PC-9 (cell line): ENCODE results near the gene ZNF512B. TPM values are rescaled to one million over a fixed set of nuclear protein-coding genes. Genes with fewer than 3 reads are reported as not detected.

ENCODE experiments used
- BruUV-seq: library from RNA; stranded (reverse); fragments of 400-500 nt; replicated peaks from 2 replicates; lab custom pipeline; 2021; lab: Mats Ljungman, UMichigan
- CTCF ChIA-PET: fragments of 300-600 bp; sonication (Branson Sonifier 250); formaldehyde crosslinking; loops from one replicate; lab custom pipeline; 2022; ENCODE audit warnings: antibody characterized with exemption; lab: Charles Lee
- POLR2A ChIA-PET: fragments of 300-600 bp; sonication (Branson Sonifier 250); formaldehyde crosslinking; loops from one replicate; lab custom pipeline; 2022; ENCODE audit warnings: antibody characterized with exemption; ENCODE audit not compliant: unreplicated experiment; lab: Charles Lee
- DNase-seq, 2 experiments: peaks; one replicate each; pipeline versions ENCODE4 v3.0.0 to v3.0.0-alpha.2; 2015 to 2022; ENCODE audit warnings: mixed read lengths in 1 of 2
- H2AFZ ChIP-seq: fragments of 200-600 bp; sonication (generic); 2 replicates; pipeline ENCODE4 v1.8.1; 2017; ENCODE audit warnings: antibody characterized with exemption
- H3F3A ChIP-seq: fragments of 200-600 bp; sonication (generic); 2 replicates; pipeline ENCODE4 v1.8.1; 2017; ENCODE audit warnings: antibody characterized with exemption, mild to moderate bottlenecking, low read depth; ENCODE audit not compliant: insufficient read depth
- H3K27ac ChIP-seq: fragments of 200-600 bp; sonication (generic); 2 replicates; pipeline ENCODE4 v1.6.1; 2016; ENCODE audit warnings: mixed run types
- H3K27me3 ChIP-seq: fragments of 200-600 bp; sonication (generic); 2 replicates; pipeline ENCODE4 v1.6.1; 2016; ENCODE audit warnings: low read depth, mixed run types; ENCODE audit not compliant: insufficient read depth
- H3K36me3 ChIP-seq: fragments of 200-600 bp; sonication (generic); 2 replicates; pipeline ENCODE4 v1.6.1; 2016; ENCODE audit warnings: low read depth, mixed run types
- H3K4me1 ChIP-seq: fragments of 200-600 bp; sonication (generic); replicated peaks from 2 replicates; pipeline ENCODE4 v1.6.1; 2016; ENCODE audit warnings: mixed run types; ENCODE audit not compliant: insufficient read depth
- H3K4me2 ChIP-seq: fragments of 200-600 bp; sonication (generic); 2 replicates; pipeline ENCODE4 v1.6.1; 2017; ENCODE audit warnings: mixed run types
- H3K4me3 ChIP-seq: fragments of 200-600 bp; sonication (generic); 2 replicates; pipeline ENCODE4 v1.6.1; 2016; ENCODE audit warnings: mixed run types
- H3K79me2 ChIP-seq: fragments of 200-600 bp; sonication (generic); 2 replicates; pipeline ENCODE4 v1.6.1; 2017; ENCODE audit warnings: low read depth, mixed run types
- H3K9me2 ChIP-seq: fragments of 200-600 bp; sonication (generic); 2 replicates; pipeline ENCODE4 v1.8.1; 2017; ENCODE audit warnings: mild to moderate bottlenecking; ENCODE audit not compliant: insufficient read depth
- H3K9me3 ChIP-seq: fragments of 200-600 bp; sonication (generic); 2 replicates; pipeline ENCODE4 v1.8.1; 2016; ENCODE audit warnings: low read depth; ENCODE audit not compliant: insufficient read depth
- H4K20me1 ChIP-seq: fragments of 200-600 bp; sonication (generic); 2 replicates; pipeline ENCODE4 v1.8.1; 2017; ENCODE audit not compliant: insufficient read depth
- CTCF ChIP-seq: fragments of 200-600 bp; sonication (generic); conservative IDR thresholded peaks from 2 replicates; pipeline ENCODE4 v1.6.1; 2017; ENCODE audit warnings: mixed run types, antibody characterized with exemption, mild to moderate bottlenecking, moderate library complexity
- EZH2 ChIP-seq: fragments of 200-600 bp; sonication (generic); IDR thresholded peaks from 2 replicates; pipeline ENCODE4 v1.8.0; 2017; ENCODE audit warnings: antibody characterized with exemption, low read depth
- intact Hi-C: fragments of 100-400 bp; cut with micrococcal nuclease; formaldehyde crosslinking; loops from one replicate; pipeline ENCODE4 v1.10.0; 2022; ENCODE audit not compliant: unreplicated experiment
- total RNA-seq: library from RNA; stranded (reverse); gene quantifications from 2 replicates; pipeline ENCODE4 v1.2.3, GENCODE V29; 2021

ZNF512B gene
- total RNA-seq, 1 experiment from 2014 or later = 28.1 TPM

- Histone ChIP-seq H3K4me3 (no peak overlapping the region), H3K9me3 (no peaks in the 10 kb centered on the region), H3F3A (peaks cover 43% of the 10 kb centered on the region), H3K79me2 (peaks cover 63% of the 10 kb centered on the region), H3K36me3 (no peaks in the 10 kb centered on the region; the same call in 1 of the 2 replicates), H3K4me1 (no peaks in the 10 kb centered on the region), H3K9me2 (no peaks in the 10 kb centered on the region), H3K4me2 (no peak overlapping the region), H4K20me1 (peaks cover 93% of the 10 kb centered on the region), H3K27ac (no peak overlapping the region), H3K27me3 (no peaks in the 10 kb centered on the region), H2AFZ (no peak overlapping the region)
- DNase-seq = no peak
- intact Hi-C loops = no loop called here
- no TSS peak for BruUV-seq
- CTCF ChIA-PET = no interaction called here
- POLR2A ChIA-PET = no interaction called here
- no peak for TF ChIP-seq EZH2
- no peak for TF ChIP-seq CTCF
These were observed 22.6 kb downstream of the ZNF512B start for GRCh38 chr20:63946986-63947637.

- POLR2A ChIA-PET = no interaction called here
- Histone ChIP-seq H3K4me2 (no peak overlapping the region), H3K9me2 (no peaks in the 10 kb centered on the region), H3K4me1 (no peaks in the 10 kb centered on the region), H3K27ac (no peak overlapping the region), H2AFZ (no peak overlapping the region), H3K9me3 (no peaks in the 10 kb centered on the region), H3K79me2 (peaks cover 54% of the 10 kb centered on the region), H3K36me3 (peaks cover 4% of the 10 kb centered on the region; the same call in 1 of the 2 replicates), H3K27me3 (no peaks in the 10 kb centered on the region), H4K20me1 (peaks cover 87% of the 10 kb centered on the region), H3F3A (peaks cover 48% of the 10 kb centered on the region), H3K4me3 (no peak overlapping the region)
- no peak for DNase-seq
- CTCF ChIA-PET = no interaction called here
- no TSS peak for BruUV-seq
- intact Hi-C loops = no loop called here
- TF ChIP-seq EZH2 (no peak), CTCF (no peak)
These were observed 23.5 kb downstream of the ZNF512B start for GRCh38 chr20:63945921-63946920.

- Histone ChIP-seq H3K27ac (no peak overlapping the region), H3K27me3 (no peaks in the 10 kb centered on the region), H3K36me3 (peaks cover 13% of the 10 kb centered on the region), H3K4me3 (no peak overlapping the region), H3K9me2 (no peaks in the 10 kb centered on the region), H4K20me1 (peaks cover 83% of the 10 kb centered on the region), H3K4me2 (no peak overlapping the region), H3K4me1 (no peaks in the 10 kb centered on the region), H2AFZ (no peak overlapping the region), H3K9me3 (no peaks in the 10 kb centered on the region), H3F3A (peaks cover 54% of the 10 kb centered on the region), H3K79me2 (peaks cover 43% of the 10 kb centered on the region)
- ChIA-PET POLR2A (no interaction called here), CTCF (no interaction called here)
- intact Hi-C loops = no loop called here
- no TSS peak for BruUV-seq
- TF ChIP-seq CTCF = no peak
- TF ChIP-seq EZH2 = no peak
- no peak for DNase-seq
These were observed 24.6 kb downstream of the ZNF512B start for GRCh38 chr20:63945031-63945658.
